OCI-LY3 (cell line): ENCODE data around the gene HERC3.

Experiments used
- EZH2phosphoT487 ChIP-seq: fragments of 200-600 bp; shearing (Covaris generic); IDR thresholded peaks from 2 replicates; pipeline ENCODE4 v1.6.1; 2018; ENCODE audit warnings: antibody characterized with exemption, mixed run types, low read depth
- TF ChIP-seq, protein P1 (sequence below): fragments of 200-600, 300-600 bp; sonication (generic); IDR thresholded peaks from 2 replicates; pipeline ENCODE4 v1.5.1; 2014; ENCODE audit warnings: antibody characterized with exemption, low read length, low read depth

DNA sequence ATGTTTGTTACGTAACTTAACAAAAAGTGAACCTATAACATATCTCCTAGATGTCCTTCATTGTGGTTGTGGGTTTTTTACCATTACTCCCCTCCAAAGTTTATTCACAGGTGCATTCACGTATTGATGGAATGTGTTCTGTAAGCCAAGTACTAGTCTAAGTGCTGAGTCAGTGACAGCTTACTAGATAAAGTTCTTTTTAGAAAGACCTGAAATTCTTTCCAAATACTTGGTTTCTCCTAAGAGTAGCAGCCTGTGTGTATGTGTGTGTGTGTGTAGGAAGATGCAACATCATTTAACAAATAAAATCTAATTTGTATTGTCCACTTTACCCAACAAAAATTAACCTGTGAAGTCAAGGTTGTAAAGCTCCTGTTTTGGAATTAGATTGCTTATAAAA, 83.3 kb downstream of the HERC3 start:
- TF ChIP-seq, protein P1, sequence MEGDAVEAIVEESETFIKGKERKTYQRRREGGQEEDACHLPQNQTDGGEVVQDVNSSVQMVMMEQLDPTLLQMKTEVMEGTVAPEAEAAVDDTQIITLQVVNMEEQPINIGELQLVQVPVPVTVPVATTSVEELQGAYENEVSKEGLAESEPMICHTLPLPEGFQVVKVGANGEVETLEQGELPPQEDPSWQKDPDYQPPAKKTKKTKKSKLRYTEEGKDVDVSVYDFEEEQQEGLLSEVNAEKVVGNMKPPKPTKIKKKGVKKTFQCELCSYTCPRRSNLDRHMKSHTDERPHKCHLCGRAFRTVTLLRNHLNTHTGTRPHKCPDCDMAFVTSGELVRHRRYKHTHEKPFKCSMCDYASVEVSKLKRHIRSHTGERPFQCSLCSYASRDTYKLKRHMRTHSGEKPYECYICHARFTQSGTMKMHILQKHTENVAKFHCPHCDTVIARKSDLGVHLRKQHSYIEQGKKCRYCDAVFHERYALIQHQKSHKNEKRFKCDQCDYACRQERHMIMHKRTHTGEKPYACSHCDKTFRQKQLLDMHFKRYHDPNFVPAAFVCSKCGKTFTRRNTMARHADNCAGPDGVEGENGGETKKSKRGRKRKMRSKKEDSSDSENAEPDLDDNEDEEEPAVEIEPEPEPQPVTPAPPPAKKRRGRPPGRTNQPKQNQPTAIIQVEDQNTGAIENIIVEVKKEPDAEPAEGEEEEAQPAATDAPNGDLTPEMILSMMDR, result no peak
- no peak for TF ChIP-seq EZH2phosphoT487
